HFFc6 (cell line): ENCODE data around the gene SNTB2. TPM values are rescaled to one million over a fixed set of nuclear protein-coding genes. Genes with fewer than 3 reads are reported as not detected.
"Not testable (repeated sequence)": the region's sequence is repeated elsewhere in the genome, so short reads cannot be mapped to it uniquely, and the experiment has no call there.

ENCODE experiments used
- DNase-seq: peaks from one replicate; pipeline ENCODE4 v3.0.0-alpha.2; 2018
- H3K27ac Mint-ChIP-seq: 2 replicates; pipeline ENCODE4 v1.8.0; 2020; ENCODE audit warnings: mild to moderate bottlenecking, mixed read lengths
- H3K27me3 Mint-ChIP-seq: 2 replicates; pipeline ENCODE4 v1.8.0; 2021; ENCODE audit warnings: mild to moderate bottlenecking, moderate library complexity, mixed read lengths; ENCODE audit not compliant: insufficient read depth
- H3K36me3 Mint-ChIP-seq: 2 replicates; pipeline ENCODE4 v1.8.0; 2021; ENCODE audit warnings: low read depth, mixed read lengths
- H3K4me1 Mint-ChIP-seq: 2 replicates; pipeline ENCODE4 v1.8.0; 2020; ENCODE audit warnings: low read depth, mixed read lengths
- H3K4me3 Mint-ChIP-seq: 2 replicates; pipeline ENCODE4 v1.8.0; 2020; ENCODE audit warnings: mild to moderate bottlenecking, moderate library complexity, mixed read lengths
- H3K9me3 Mint-ChIP-seq: 2 replicates; pipeline ENCODE4 v1.8.0; 2020; ENCODE audit warnings: mild to moderate bottlenecking, mixed read lengths
- CTCF ChIP-seq: fragments of 200-600 bp; sonication (generic); IDR thresholded peaks from 2 replicates; pipeline ENCODE4 v1.5.0; 2021; ENCODE audit warnings: antibody characterized with exemption, mild to moderate bottlenecking
- total RNA-seq, 6 experiments: library from RNA; stranded (reverse); fragmentation: NEBNext Ultra II Directional; extraction: Animal tissue kit (Norgen Biotek cat#: 25700); gene quantifications; 2 replicates in 1 of 6; 3 replicates in 5 of 6; pipeline ENCODE4 v1.2.3, GENCODE V29; 2021

The SNTB2 gene
- total RNA-seq, 6 experiments from 2014 or later: 52.0 to 64.8 (median 58.6) TPM

- Mint-ChIP-seq H3K4me3 (peak overlapping the region; percentile 13; the same call in 1 of the 2 replicates), H3K27me3 (no peaks in the 10 kb centered on the region; the same call in 1 of the 2 replicates), H3K4me1 (peaks cover 40% of the 10 kb centered on the region), H3K27ac (peak overlapping the region; percentile 22), H3K36me3 (peaks cover under 1% of the 10 kb centered on the region), H3K9me3 (no peaks in the 10 kb centered on the region)
- no peak for TF ChIP-seq CTCF
- DNase-seq: peak; percentile 57
Measured at GRCh38 chr16:69240331-69240730, 53.4 kb downstream of the SNTB2 start.

- peaks cover 6% of the 10 kb centered on the region for H3K36me3 Mint-ChIP-seq
- no peak for TF ChIP-seq CTCF
- no peaks in the 10 kb centered on the region for H3K9me3 Mint-ChIP-seq
- no peaks in the 10 kb centered on the region for H3K27me3 Mint-ChIP-seq
- H3K4me3 Mint-ChIP-seq: no peak overlapping the region
- H3K27ac Mint-ChIP-seq: peak overlapping the region; percentile 55; the same call in 1 of the 2 replicates
- H3K4me1 Mint-ChIP-seq: peaks cover 37% of the 10 kb centered on the region
- DNase-seq: no peak
Measured at GRCh38 chr16:69241926-69242325, 55.0 kb downstream of the SNTB2 start.

GRCh38 chr16:69243479-69243878 lies 56.5 kb downstream of the SNTB2 start:
- no peaks in the 10 kb centered on the region for H3K9me3 Mint-ChIP-seq
- no peaks in the 10 kb centered on the region for H3K27me3 Mint-ChIP-seq

GRCh38 chr16:69244336-69244735 lies 57.4 kb downstream of the SNTB2 start:
- TF ChIP-seq CTCF: no peak
- Mint-ChIP-seq H3K27ac (no peak overlapping the region), H3K4me1 (peaks cover 37% of the 10 kb centered on the region), H3K4me3 (no peak overlapping the region), H3K27me3 (no peaks in the 10 kb centered on the region), H3K9me3 (no peaks in the 10 kb centered on the region), H3K36me3 (peaks cover 15% of the 10 kb centered on the region)
- DNase-seq: no peak

More at GRCh38 chr16:69243479-69243878, 56.5 kb downstream of the SNTB2 start:
- peaks cover 37% of the 10 kb centered on the region for H3K4me1 Mint-ChIP-seq
- TF ChIP-seq CTCF: no peak
- no peak overlapping the region for H3K4me3 Mint-ChIP-seq
- DNase-seq: peak; percentile 48
- peak overlapping the region; percentile 18 for H3K27ac Mint-ChIP-seq
- H3K36me3 Mint-ChIP-seq: peaks cover 12% of the 10 kb centered on the region

GRCh38 chr16:69250081-69250480 lies 63.1 kb downstream of the SNTB2 start:
- Mint-ChIP-seq H3K9me3 (no peaks in the 10 kb centered on the region), H3K4me1 (peaks cover 23% of the 10 kb centered on the region), H3K27me3 (no peaks in the 10 kb centered on the region), H3K27ac (no peak overlapping the region), H3K36me3 (peaks cover 22% of the 10 kb centered on the region), H3K4me3 (no peak overlapping the region)
- no peak for TF ChIP-seq CTCF
- peak; percentile 7 for DNase-seq

GRCh38 chr16:69253870-69254341 lies 66.9 kb downstream of the SNTB2 start:
- no peak overlapping the region for H3K4me3 Mint-ChIP-seq
- TF ChIP-seq CTCF: no peak
- H3K9me3 Mint-ChIP-seq: no peaks in the 10 kb centered on the region
- H3K27me3 Mint-ChIP-seq: no peaks in the 10 kb centered on the region
- DNase-seq: peak; percentile 1
- peaks cover 10% of the 10 kb centered on the region; the same call in 1 of the 2 replicates for H3K36me3 Mint-ChIP-seq
- peaks cover 23% of the 10 kb centered on the region for H3K4me1 Mint-ChIP-seq
- 0 out of 2 replicates have a peak overlapping the region, but pooled peaks have one; percentile 7 for H3K27ac Mint-ChIP-seq

- not testable (repeated sequence) for H3K4me3 Mint-ChIP-seq, H3K4me1 Mint-ChIP-seq, H3K27me3 Mint-ChIP-seq, H3K9me3 Mint-ChIP-seq, H3K27ac Mint-ChIP-seq, DNase-seq
- peaks cover 17% of the 10 kb centered on the region for H3K36me3 Mint-ChIP-seq
Measured at GRCh38 chr16:69259428-69259764, 72.4 kb downstream of the SNTB2 start.
